GM12872 (cell line): ENCODE data around the gene ZNF512B.

Experiments used
- TF ChIP-seq, protein P1 (sequence below): IDR thresholded peaks from 3 replicates; pipeline ENCODE4 v1.5.1; 2011; ENCODE audit warnings: low read depth, mild to moderate bottlenecking, low read length, moderate library complexity; ENCODE audit not compliant: insufficient read depth

The ZNF512B gene

DNA sequence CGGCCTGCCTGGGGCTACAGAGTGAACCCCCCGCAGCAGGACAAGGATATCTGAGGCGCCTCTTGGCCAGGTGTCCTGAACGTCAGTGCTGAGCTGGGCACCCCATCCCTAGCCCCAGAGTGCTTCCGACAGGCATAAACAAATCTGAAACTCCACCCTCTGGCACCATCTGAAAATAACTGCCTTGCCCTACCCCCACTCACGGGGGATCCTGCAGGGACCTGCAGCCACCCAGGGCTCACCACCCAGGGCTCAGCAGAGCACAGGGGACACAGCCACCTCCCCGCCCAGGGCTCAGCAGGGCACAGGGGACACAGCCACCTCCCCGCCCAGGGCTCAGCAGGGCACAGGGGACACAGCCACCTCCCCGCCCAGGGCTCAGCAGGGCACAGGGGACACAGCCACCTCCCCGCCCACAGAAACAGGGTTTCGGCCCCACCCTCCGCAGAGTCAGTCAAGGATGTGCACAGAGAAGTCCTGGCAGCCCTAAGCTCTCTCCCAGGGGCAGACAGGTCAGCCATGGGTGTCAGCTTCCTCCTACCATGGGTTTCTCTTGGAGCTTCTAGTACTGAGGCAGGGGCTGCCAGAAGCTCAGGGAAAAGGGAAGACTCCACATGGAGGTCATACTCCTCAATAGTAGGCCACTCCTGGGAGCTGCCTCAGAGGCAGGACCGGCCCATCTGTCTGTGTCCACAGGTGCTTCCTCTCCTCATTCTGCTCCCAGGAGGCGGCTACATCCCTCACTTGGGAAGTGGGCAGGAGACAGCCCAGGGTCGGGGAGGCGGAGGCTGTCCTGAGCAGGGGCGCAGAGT, 18.1 kb downstream of the ZNF512B start:
- TF ChIP-seq, protein P1, sequence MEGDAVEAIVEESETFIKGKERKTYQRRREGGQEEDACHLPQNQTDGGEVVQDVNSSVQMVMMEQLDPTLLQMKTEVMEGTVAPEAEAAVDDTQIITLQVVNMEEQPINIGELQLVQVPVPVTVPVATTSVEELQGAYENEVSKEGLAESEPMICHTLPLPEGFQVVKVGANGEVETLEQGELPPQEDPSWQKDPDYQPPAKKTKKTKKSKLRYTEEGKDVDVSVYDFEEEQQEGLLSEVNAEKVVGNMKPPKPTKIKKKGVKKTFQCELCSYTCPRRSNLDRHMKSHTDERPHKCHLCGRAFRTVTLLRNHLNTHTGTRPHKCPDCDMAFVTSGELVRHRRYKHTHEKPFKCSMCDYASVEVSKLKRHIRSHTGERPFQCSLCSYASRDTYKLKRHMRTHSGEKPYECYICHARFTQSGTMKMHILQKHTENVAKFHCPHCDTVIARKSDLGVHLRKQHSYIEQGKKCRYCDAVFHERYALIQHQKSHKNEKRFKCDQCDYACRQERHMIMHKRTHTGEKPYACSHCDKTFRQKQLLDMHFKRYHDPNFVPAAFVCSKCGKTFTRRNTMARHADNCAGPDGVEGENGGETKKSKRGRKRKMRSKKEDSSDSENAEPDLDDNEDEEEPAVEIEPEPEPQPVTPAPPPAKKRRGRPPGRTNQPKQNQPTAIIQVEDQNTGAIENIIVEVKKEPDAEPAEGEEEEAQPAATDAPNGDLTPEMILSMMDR, result no peak

DNA sequence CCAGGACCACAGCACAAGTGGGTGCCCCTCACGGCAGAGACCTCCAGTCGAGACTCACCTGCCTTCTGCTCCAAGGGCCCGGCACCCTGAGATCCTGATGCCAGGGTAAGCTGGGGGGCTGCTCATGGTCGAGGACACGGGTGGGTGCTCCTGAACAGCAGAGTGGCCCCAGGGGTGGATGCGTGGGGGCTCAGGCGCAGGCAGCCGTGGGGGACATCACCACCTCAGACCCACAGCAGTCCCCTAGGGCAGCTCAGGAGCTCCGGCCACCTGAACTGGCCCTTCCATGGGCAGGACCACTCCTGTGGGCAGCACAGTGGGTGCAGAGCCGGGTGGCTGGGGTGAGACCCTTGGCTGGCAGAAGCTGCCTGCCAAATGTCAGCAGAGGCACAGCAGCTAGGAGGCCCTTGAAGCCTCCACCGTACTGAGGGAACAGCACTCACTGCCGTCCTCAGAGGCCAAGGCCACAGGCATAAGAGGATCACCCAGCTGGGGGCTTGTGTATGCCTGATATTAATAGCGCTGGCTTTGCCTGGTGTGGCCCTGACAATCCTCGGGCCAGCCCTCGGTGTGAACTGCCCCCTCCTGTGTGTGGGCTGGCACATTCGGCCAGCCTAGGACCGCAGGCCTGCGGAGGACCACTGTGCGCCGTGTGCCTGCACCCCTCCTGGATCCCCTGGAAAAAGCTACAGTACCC, 18.9 kb downstream of the ZNF512B start:
- TF ChIP-seq, protein P1, result no peak

DNA sequence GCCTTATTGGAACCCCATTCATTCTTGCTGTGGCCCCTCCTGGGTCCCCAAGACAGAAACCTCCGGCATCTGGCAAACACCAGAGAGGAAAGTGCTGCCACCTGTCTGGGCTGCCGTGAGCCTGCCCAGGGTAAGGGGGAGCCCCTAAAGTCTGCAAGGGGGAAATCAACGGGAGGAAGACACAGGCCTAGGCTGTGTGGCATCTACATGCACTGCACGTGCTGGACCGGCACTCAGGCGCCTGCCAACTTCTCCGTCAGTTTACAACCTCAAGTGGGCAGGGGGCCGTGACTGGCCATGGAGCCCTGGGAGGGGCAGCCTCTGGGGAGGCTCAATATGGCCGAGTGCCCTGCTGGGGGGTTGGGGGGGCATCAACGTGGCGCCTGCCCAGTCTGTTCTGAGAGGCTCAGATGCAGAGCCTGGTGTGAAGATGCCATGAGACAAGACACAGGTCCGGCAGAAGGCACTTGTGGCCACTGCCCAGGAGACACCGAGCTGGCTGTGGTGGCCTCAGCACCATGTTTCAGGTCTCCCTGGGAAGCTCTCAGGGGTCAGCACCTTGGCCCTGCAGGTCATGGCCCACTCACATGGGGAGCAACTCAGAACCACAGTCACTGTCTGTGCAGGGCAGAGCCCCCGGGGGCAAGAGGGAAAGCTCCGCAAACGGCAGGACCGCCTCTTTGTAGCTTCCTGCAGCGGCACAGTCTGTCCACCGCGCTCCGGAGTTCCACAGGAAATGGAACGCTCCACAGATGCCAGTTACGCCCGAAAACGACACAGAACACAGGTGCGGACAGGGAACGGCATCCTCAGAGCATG, 21.9 kb downstream of the ZNF512B start:
- TF ChIP-seq, protein P1, result no peak

DNA sequence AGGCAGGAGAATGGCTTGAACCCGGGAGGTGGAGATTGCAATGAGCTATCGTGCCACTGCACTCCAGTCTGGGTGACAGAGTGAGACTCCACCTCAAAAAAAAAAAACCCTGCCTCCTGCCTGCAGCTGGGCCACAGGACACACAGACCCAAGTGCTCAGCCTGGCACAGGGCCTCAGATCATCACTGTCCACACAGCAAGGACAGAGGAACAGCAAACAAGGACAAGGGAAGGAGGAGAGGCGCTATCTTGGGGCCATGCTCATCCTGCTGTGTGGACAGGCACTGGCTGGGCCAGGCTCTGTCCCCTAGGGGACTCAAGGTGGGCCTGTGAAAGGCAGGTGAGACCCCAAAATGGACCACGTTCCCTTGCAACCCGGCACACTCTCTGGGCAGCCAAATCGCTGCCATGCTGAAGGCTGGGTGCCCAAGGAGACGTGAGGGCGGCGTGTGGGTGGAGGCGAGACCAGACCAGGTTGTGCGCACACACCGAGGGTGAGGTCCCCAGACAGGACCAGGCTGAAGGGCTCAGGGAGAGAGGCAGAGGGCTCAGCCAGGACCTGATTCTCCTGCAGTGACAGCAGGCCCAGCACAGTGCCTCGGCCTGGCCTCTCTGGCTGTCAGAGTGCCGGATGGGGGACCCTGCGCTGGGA, 22.6 kb downstream of the ZNF512B start:
- TF ChIP-seq, protein P1, result no peak

DNA sequence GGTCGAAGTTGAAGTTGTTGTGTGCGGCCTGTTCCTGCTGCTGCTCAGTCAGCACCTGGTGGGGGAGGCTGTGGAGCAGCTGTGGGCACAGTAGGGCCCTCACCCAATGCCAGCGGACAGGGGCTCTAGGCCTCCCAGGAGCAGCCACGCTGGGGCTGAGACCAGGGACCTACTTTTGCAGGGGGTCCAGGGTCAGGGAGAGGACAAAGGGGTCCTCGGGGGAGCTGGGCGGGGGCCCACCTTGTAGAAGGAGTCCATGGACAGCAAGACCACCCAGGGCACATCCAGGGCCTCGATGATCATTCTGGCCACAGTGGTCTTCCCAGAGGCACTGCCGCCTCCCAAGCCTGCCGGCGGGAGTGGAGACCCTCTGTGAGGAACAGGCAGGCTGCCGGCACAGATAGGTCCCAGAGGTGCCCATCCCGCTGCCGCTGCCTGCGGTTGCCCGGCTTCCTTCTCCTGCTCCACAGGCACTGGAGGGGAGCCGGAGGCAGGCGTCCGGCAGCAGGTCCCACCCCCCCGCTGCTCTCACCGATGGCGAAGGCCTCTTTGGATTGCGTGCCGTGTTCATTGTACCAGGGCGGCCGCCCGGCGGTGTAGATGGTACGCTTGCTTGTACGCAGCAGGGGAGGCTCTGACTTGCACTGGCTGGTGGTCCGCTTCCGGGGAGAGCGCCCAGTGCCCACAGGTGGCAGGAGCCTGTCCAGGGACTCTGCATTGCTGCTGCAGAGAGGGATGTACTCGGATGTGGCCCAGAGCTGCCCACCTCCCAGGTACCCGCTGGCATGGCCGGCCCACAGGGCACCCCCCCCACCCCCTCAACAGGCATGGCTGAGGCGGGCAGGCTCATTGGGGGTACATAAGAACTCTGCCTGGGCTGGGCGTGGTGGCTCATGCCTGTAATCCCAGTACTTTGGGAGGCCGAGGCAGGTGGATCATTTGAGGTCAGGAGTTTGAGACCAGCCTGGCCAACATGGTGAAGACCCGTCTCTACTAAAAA, 23.5 kb downstream of the ZNF512B start:
- TF ChIP-seq, protein P1, result no peak

DNA sequence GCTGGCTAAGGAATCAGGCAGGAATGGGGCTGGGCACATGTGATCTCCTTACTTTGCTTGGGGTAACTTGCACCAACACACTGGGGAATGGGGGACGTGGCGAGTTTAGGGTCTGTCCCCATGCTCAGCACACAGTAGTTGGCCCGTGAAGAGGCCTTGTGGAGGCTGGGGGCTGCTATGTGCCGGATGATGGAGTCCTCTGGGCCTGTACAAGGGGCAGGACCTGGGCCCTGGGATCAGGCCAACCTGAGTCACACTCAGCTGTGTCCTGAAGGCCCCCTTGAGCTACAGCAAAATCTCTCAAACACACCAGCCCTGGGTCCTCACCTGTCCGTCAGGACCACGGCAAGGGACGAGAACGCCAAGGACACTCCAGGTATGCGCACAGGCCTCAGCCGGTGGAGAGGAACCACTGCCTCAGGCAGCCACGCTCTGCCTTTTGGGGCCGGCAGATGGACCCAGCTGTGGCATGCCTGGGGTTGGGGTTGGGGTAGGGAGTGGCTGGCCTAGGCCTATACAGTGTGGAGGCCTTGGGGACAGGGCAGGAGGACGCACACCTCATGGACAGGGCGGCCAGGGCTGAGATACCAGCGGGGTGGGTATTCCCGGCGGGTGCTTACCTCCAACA, 24.6 kb downstream of the ZNF512B start:
- TF ChIP-seq, protein P1, result no peak
